Stimulated activated CD8-positive, alpha-beta memory T cell treated with anti-CD3 and anti-CD28 coated beads, Interleukin-4, amount 100 ng/mL, for 4 hours (primary cell): ENCODE results near the gene FITM2.
"Not testable (repeated sequence)": the region's sequence is repeated elsewhere in the genome, so short reads cannot be mapped to it uniquely, and the experiment has no call there.

Experiments used
- DNase-seq, 2 donors: peaks; one replicate each; pipeline ENCODE4 v3.0.0-alpha.2; 2020; ENCODE audit warnings: low read depth in 2 of 2, low spot score in 1 of 2

The FITM2 gene

DNA sequence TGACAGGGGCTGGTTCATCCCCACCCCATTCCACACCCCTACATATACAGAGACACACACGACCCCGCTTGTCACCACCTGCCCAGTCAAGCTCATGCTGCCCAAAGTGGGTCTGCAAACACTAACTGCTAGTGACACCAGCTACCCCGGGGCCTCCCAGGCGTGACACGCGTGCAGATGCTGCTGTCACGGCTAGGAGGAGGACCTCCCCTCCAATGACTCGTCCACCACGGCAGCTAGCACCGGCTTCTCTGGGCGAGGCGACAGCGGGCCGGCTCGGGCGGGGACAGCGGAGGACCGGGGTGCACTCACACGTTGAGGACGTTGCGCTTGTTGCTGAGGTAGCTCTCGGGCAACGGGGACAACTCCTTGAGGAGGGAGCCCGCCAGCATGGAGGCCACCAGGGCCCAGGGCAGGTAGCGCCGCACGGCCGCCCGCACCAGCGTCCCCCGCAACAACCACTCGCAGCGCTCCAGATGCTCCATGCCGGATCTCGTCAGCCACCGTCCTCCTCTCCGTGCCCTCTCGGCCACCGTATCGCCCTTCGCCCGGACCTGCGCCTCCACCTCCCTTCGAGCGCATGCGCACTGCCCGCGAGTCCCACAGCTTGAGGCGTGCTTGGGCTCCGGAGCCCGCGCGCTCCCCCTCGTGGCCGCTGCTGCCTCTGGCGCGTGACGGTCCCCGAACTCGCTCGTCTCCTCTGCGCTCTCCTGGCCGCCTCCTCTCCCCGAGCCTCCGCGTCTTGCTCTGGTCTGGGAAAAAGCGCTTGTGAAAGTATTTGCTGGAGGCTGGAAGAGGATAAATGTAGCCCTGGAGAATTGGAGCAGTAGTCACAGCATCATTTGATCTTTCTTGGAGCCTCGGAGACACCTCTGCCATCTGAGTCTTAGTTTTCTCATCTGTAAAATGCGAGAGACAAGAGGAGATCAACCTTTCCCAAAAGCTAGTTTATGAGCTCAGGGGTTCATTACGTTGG, at the start of gene FITM2:
TSS of gene FITM2 (minus strand) at position 539 of the 976 bp plus-strand sequence. CDS start at position 485, 54 bp downstream.
- DNase-seq, result peak; percentile 95 to 97

- no peak for DNase-seq
Observed at GRCh38 chr20:44360221-44360620, 49.2 kb upstream of the FITM2 start.

DNA sequence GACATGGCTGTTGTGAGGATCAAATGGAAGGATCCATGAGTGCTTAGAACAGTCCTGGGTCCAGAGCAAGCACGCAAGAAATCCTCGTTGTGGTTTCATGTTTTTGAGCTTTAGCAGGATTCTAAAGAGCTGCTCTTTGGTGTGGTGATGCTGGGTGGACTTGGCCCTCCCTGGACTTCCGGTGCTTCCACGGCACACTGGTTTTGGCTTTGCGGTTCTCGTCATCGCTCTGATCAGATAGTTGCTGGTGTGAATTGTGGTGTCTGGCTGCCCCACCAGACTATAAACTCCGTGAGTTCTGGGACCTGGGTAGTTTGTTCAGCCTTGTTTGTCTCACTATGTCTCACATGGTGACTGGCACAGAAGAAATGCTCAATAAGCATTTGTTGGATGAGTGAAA, 47.8 kb upstream of the FITM2 start:
- no peak for DNase-seq

- no peak for DNase-seq
Observed at GRCh38 chr20:44357555-44358125, 46.6 kb upstream of the FITM2 start.

DNA sequence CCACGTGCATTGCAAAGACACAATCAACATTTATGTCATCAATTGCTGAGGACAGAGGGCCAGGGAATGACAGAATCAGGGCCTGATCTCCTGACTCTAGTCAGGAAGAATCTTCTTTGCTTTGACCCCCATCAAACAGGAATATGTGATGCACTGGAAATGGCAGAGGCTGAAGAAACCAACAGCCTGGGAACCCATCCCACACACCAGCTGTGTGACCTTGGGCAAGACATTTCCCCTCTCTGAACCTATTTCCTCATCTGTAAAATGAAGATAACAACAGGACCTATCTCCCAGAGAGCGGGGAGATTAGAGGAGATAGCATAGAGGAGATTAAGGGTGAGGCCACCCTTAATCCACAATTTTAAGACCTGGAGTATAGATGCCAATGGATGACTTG, 46.0 kb upstream of the FITM2 start:
- DNase-seq, result no peak

DNA sequence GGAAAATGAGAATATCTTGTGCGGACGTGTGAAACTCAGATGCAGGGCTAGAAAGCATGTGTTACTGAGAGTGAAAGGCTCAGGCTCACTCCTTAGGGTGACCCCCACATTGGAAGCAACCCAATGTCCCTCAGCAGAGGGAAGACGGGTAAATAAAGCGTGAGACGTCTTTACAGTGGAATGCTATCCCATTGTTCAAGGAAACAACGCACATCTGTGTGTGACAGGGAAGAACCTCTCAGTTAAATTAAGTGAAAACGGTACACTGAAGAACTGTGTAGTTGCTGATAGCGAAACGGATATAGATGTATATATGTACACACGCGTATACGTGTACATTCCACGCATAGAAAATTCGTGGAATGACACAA, 45.3 kb upstream of the FITM2 start:
- no peak for DNase-seq

GRCh38 chr20:44355498-44356352, 44.7 kb upstream of the FITM2 start, which contains the start of gene HNF4A:
HNF4A (plus strand) TSS chr20:44355699; CDS start chr20:44355805, 106 bp downstream.
- DNase-seq, result no peak

GRCh38 chr20:44354979-44355497, 44.0 kb upstream of the FITM2 start:
- no peak for DNase-seq

- DNase-seq, result no peak
Observed at GRCh38 chr20:44350567-44350966, 39.6 kb upstream of the FITM2 start.

DNA sequence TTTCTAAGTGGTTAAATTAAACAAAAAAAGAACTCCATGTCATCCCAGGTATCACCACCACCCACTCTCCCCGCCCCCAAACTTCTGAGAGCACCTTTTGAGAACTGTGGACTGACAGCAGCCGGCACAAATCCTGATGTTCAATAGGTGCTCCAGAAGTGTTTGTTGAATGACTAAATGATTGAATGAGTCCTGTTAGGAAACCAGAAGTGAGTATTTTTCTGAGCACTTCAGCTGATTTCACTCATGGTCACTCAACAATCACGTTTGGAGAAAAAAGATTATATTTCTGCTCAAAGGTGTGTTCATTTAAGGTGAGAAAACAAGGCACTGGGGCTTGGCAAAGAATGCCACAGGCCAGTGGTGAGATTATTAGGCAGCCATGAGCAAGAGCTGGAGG, 38.3 kb upstream of the FITM2 start:
- no peak for DNase-seq

DNA sequence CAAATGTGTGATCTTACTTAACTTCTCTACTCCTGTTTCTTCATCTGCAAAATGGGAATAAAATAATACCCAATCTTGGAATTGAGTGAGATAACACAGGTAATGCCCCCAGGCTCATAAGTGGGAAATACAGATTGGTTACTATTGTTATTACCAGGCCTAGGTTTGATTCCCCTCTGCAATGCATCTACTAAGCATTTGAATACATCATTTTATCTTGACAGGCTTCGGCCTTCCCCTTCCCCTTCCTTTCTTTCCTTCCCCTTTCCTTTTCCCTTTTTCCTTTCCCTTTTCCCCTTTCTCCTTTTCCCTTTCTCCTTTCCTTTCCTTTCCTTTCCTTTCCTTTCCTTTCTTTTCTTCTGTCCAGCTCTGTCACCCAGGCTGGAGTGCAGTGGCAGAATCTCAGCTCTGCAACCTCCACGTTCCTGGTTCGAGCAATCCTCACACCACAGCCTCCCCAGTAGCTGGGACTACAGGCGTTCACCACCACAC, 37.2 kb upstream of the FITM2 start:
- DNase-seq, result no peak

DNA sequence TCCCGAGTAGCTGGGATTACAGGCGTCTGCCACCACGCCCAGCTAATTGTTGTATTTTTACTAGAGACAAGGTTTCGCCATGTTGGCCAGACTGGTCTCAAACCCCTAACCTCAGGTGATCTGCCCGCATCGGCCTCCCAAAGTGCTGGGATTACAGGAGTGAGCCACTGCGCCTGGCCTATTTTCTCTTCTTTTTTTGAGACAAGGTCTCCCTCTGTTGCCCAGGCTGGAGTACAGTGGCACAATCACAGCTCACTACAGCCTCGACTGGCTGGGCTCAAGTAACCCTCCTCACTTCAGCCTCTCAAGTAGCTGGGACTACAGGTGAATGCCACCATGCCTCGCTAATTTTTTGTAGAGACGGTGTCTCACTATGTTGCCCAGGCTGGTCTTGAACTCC, 34.9 kb upstream of the FITM2 start:
- not testable (repeated sequence) for DNase-seq

- DNase-seq, result no peak
Observed at GRCh38 chr20:44345147-44345546, 34.1 kb upstream of the FITM2 start.

- DNase-seq, result no peak
Observed at GRCh38 chr20:44344723-44345122, 33.7 kb upstream of the FITM2 start.

GRCh38 chr20:44343162-44343675, 32.2 kb upstream of the FITM2 start:
- no peak for DNase-seq

GRCh38 chr20:44342248-44342647, 31.2 kb upstream of the FITM2 start:
- no peak for DNase-seq

DNA sequence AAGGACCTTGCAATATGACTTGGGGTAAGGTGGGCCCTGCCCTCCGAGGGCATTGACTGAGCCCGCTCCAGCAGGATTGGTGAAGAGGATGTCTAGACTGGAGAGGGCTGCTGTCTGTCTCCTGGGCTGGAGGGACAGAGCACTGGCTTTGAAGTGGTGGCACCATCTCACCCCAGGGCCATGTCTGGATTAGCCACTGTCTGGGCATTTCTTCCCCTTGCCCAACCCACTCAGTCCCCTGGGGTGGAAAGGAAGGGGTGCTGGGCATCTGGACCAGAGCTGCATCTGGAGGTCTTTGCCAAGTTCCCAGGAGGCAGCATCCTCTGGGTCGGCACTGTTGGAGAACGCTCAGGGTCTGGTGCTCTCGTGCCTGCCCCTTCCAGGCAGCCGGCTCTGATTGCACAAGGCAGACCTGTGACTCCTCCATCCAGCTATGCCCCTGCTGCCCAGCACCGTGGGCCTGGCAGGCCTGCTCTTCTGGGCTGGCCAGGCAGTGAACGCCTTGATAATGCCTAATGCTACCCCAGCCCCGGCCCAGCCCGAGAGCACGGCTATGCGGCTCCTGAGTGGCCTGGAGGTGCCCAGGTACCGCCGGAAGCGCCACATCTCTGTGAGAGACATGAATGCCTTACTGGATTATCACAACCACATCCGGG, 25.9 kb upstream of the FITM2 start, which contains the start of gene R3HDML:
TSS of gene R3HDML (plus strand) at position 319 of the 656 bp plus-strand sequence. CDS start at position 434, 115 bp downstream.
- no peak for DNase-seq

GRCh38 chr20:44336086-44336485, 25.1 kb upstream of the FITM2 start:
- DNase-seq, result no peak

DNA sequence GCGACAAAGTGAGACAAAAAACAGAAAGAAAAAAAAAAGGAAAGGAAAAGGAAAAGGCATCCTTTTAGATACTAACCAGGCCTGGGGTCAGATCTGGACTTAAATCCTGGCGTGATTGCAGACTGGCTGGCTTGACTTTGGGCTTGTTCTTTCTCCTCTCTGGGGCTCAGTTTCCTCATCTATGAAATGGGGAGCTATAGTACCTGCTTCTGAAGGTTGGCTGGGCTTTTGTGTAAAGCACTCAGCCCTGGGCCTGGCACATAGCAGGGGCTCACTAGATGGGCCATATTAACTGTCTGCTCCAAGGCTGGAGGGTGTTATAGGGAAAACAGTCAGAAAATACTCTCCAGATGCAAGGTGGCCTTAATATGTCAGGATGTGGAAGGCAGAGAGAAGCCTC, 24.7 kb upstream of the FITM2 start:
- DNase-seq, result no peak

- no peak for DNase-seq
Observed at GRCh38 chr20:44334709-44335108, 23.7 kb upstream of the FITM2 start.
